Sciatic nerve (tissue), 2 donors: ENCODE measurements around the gene MN1. TPM values are rescaled to one million over a fixed set of nuclear protein-coding genes. Genes with fewer than 3 reads are reported as not detected.
A peak's percentile ranks its signal among the peaks of the same experiment; 100 is the strongest.

ENCODE experiments used
- ATAC-seq: fragments of 200-7000 bp; cut with Tn5 transposase; one replicate; pipeline ENCODE4 v1.9.1; 2020; ENCODE audit warnings: mild to moderate bottlenecking, moderate library complexity
- DNase-seq: peaks from one replicate; pipeline ENCODE4 v3.0.0-alpha.2; 2020; ENCODE audit warnings: low spot score
- intact Hi-C: fragments of 100-400 bp; cut with DNase I; formaldehyde crosslinking; loops from one replicate; pipeline ENCODE4 v1.14.2; 2022
- total RNA-seq: library from RNA; stranded (reverse); fragmentation: NEBNext Ultra II Directional; extraction: Animal tissue kit (Norgen Biotek cat#: 25700); gene quantifications from one replicate; pipeline ENCODE4 v1.2.1, GENCODE V29; 2021
- donor health status: DM: no; HTN: no; CAD: no.
- donor health status: DM: no; HTN: no; CAD: no.

Gene MN1
- total RNA-seq, 1 donor from 2014 or later: 10.4 TPM

- DNase-seq (no peak), ATAC-seq (no peak)
- intact Hi-C loops: loop anchor here (5.0 to 10.0 kb wide), 2 partner anchors 199 to 402 kb away; no protein-coding TSS in a partner anchor
Observed at GRCh38 chr22:27803841-27804415, 2.4 kb upstream of the MN1 start.

DNA sequence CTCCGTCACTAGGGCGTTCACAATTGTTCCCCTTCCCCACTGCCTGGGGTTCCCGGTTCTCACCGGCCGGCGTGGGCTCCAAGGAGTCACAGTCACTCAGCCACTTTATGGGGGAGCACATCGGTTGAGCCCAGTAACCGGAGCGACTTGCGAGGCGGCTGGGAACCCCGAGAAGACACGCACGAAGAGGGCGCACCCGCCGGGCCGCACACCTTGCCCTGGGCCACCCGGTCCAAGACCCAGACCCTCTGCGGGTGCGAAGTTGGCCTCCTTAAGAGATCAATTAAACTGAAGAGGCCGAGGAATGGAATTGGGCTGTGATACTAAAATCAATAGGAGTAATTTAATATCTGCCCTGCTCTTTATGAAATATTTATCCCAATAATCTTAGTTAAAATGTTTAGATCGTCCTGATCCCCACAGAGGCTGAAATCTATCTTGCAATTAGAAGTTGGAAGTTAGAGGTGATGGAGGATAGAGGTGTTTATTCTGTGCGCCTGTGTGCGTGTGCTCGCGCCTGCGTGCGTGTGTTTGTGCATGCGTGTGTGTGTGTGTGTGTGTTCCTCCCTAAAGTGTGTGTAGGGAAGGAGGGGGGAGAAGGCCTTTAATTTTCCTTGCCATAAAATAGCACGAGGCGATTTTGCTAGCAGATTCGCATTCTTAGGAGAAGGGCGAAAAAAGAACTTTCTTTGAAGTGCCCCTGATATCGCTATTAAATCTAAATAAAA lies 954 bp upstream of the MN1 start:
- DNase-seq (no peak), ATAC-seq (peak; percentile 7)
- intact Hi-C loops: loop anchor here (5.0 to 10.0 kb wide), 2 partner anchors 198 to 400 kb away; no protein-coding TSS in a partner anchor

DNA sequence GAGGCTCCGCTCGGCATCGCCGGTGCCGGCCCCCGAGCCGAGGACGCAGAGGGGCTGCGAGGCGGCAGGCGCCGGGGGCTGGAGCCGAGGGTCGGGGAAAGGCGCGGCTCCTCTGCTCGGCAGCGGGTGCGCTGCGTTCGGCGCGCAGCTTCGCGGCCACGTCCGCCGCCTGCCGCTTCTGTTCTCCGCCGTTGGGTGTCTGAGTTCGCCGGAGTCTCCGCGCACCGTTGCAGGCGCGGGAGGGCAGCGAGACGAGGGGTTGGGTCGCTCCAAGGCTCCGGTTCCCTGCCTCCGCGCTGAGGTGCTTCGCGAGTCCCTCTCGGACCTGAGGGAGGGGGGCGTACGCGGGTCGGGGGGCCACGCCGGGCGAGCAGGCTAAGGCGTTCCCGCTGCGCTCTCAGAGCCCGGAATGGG lies 347 bp downstream of the MN1 start:
- ATAC-seq (peak; percentile 5), DNase-seq (no peak)
- intact Hi-C loops: loop anchor here (5.0 to 10.0 kb wide), 2 partner anchors 196 to 399 kb away; no protein-coding TSS in a partner anchor

DNA sequence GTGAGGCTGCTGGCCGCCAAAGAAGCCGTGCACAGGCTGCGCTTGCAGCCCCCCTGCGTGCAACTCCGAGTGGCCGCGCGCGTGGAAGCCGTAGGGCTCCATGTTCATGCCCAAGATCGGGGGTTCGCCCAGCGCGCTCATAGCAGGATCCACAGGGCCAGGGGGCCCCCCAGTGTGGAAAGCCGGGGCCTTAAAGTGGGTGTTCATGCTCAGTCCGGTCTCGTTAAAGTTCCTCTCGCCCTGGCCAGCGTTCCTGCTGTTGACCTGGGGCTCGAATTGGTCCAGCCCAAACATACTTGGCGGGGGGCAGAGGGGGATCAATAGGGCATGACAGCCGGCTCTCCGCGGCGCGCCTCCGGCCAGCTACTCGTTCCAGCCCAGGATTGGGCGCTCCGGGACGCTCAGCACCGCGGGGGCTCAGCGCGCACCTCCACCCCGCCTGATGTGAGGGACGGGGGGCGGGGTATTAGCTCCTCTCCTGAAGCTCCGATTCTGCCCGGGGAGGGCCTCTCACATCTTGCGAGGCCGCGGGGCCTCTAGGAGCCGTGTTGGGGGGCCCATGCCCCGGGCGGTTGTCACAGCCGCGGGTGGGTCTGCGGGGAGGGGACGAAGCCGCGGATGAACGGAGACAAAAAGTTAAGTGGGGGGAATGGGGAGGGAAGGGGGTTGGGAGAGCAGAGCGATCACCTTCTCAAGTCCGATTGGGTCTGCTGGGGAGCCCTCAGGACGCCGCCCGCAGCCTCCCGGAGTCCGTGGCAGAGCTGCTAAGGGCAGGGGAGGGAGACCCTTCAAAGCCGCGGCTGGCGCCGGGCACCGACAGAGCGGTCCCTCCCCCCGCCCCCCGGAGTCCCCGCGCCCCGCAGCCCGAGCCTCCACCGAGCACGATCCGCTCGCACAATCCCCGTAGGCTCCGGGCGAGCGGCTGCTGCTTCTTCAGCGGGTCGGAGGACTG lies 1.0 kb downstream of the MN1 start:
- ATAC-seq (peak; percentile 23), DNase-seq (peak; percentile 62)
- intact Hi-C loops: loop anchor here (5.0 to 10.0 kb wide), 2 partner anchors 196 to 398 kb away; no protein-coding TSS in a partner anchor

- DNase-seq: peak; percentile 66
Observed at GRCh38 chr22:27799827-27800249, 1.7 kb downstream of the MN1 start.

DNA sequence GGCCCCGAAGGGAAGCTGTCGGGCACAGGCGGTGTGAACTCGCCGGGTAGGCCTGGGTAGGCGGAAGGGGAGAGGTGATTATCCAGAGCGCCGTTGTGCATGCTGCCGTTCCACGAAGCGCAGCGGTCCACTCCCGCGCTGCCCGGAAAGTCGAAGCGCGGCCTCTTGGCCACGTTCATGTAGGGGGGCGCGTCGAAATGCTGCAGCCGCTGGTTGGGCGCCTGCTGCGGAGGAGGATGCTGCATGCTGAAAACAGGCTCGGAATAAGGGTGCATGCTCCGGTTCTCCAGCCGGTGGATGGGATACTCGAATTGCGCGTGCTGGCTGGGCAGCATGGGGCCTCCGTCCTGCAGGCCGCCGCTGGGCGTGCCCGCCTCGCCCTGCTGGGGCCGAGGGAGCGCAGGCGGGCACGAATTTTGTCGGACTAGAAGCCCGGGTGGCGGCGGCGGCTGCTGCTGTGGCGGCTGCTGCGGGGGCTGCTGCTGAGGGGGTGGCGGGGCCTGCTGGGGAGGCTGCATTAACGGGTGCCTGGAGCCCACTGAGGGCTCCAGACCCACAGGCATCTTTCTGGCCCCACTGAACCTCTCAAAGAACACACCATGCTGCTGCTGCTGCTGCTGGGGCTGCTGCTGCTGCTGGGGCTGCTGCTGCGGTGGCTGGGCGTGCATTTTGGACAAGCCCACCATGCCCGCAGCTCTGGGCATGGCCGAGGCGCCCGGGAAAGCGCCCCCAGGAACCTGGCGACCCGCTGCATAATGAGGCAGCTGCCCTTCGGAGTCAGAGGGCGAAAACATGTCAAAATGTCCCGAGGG lies 2.3 kb downstream of the MN1 start:
- ATAC-seq (no peak), DNase-seq (no peak)
- intact Hi-C loops: no loop called here

More at GRCh38 chr22:27799827-27800249, 1.7 kb downstream of the MN1 start:
- no peak for ATAC-seq
- intact Hi-C loops: loop anchor here (5.0 to 10.0 kb wide), 2 partner anchors 195 to 398 kb away; no protein-coding TSS in a partner anchor

DNA sequence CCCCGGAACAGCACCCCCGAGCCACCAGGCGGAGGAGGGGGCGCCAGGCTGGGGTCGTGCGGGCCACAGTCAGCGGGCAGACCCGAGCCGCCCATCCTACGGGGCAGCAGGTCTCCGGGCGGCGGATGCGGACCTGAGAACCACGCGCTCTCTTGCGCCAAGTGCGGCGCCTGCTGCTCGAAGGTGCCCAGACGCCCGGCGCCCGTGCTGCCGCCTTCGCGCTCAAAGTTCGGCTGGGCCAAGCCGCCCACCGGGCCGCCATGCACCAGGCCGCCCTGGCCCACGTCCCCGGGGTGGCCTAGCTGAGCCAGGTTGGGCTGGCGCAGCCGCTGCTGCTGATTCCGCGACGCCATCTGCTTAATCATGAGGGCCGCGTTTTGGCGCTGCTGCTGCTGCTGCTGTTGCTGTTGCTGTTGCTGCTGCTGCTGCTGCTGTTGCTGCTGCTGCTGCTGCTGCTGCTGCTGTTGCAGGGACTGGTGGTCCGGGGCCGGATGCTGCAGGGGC lies 3.0 kb downstream of the MN1 start:
- DNase-seq (no peak), ATAC-seq (no peak)
- intact Hi-C loops: no loop called here

DNA sequence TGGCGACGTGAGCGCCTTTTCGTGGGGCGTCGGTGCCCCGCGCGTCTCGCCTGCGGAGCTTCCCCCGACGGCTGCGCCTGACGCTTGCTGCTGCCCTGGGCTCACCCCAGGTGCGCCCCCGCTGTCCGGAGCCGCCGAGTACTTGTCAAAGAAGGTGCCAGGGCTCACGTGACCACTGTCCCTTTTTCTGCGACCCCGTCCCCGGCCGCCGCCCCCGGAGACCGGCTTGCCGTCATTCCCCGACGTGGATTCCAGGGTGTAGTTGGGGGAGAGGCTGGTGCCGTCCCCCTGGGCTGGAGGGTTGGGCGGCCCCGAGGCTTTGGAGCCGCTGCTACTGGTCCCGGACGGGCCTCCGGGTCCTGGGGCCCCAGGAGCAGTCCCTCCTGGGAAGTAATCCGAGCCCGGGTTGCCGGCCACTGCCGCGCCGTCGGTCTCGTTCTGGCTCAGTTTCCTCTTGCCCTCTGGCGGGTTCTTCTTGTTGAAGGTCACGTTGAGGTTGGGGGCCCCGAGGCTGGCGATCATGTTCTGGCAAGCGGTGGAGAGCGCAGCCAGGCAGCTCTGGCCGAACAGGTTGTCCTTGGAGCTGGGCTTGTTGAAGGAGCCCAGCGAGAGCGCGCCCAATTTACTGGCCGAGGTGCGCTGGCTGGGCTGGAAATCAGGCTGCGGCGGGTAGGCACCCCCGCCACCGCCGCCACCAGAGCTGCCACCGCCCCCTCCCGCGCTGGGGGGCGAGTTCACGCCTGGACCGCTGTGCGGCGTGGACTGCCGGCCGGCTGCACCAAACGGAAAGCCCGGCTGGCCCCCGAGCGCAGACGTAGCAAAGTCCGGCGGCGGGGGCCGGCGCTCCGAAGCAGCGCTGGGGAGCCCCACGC lies 3.8 kb downstream of the MN1 start:
- DNase-seq: no peak
- intact Hi-C loops: no loop called here

GRCh38 chr22:27796829-27797519 lies 4.6 kb downstream of the MN1 start:
- intact Hi-C loops: no loop called here
- ATAC-seq (no peak), DNase-seq (peak; percentile 62)

More for the DNA sequence above, 3.8 kb downstream of the MN1 start:
- ATAC-seq: no peak

GRCh38 chr22:27795696-27796517 lies 5.6 kb downstream of the MN1 start:
- ATAC-seq (no peak), DNase-seq (no peak)
- intact Hi-C loops: no loop called here

DNA sequence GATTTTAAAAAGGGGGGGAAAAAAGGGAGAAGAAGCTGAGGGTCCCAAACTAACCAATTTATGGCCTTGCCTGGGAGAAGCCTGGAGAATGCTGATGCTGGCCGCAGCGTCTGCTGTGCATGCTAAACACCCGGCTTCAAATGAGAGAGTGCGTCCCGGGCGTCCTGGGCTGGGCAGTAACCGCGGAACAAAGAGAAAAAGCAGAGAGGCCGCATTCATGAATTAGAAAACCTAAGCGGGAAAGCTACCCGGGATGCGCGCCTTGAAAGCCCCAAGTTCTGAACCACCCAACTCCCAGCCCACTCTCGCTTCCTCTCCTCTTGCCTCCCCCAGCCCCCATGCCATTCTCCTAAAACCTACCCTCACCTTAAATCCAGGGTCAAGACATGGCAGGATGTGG lies 6.5 kb downstream of the MN1 start:
- intact Hi-C loops: no loop called here
- DNase-seq (no peak), ATAC-seq (no peak)

DNA sequence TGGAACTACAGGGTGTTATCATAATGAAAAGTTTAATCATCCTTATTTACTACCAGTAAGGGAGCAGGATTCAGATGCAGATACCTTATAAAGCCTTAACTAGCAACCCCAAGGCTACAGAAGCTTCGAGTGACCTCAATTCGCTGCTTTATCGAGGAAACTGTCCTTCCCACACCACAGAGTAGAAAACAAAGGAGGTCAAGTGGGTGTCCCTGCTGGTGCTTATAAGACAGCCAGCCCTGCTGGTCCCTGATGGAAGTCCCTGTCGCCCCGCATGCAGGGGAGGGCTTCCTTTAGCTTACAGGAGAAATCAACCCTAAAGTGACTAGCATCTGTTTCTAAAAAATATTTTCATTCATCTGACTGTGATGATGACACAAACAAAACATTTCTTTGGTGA lies 7.3 kb downstream of the MN1 start:
- ATAC-seq (no peak), DNase-seq (no peak)
- intact Hi-C loops: no loop called here

GRCh38 chr22:27793576-27793975 lies 8.0 kb downstream of the MN1 start:
- intact Hi-C loops: no loop called here
- ATAC-seq: no peak
- no peak for DNase-seq

GRCh38 chr22:27792452-27793161 lies 8.9 kb downstream of the MN1 start:
- ATAC-seq (no peak), DNase-seq (no peak)
- intact Hi-C loops: no loop called here

DNA sequence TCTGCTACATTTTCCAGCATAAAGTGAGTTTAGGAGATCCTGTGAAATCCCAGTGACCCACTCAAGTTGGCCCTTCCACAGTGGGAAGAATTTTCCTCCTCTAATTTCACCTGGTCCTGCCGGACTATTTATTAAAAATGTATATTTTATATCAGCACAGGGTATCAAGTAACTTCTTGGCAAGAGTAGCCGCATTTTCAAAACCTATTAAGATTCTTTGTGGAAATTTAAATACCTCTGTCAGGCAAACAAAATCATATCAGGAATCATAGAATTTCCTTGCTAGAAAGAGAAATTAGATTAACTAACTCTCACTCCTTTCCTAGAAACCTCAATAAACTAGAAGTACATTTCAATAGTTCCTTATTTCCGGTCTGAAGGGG lies 9.7 kb downstream of the MN1 start:
- intact Hi-C loops: no loop called here
- ATAC-seq (no peak), DNase-seq (no peak)
